HCT116 (cell line): ENCODE measurements around the gene TFF1.

Experiments
- ATF3 ChIP-seq: IDR thresholded peaks from 2 replicates; pipeline ENCODE4 v1.6.1; 2012
- CBX3 ChIP-seq: IDR thresholded peaks from 2 replicates; pipeline ENCODE4 v1.6.1; 2012; ENCODE audit warnings: low read depth
- CTCF ChIP-seq, 3 experiments: fragments of 200-600 bp in 1 of 3; sonication (generic) in 1 of 3; IDR thresholded peaks in 2 of 3; conservative IDR thresholded peaks in 1 of 3; 2 replicates each; pipeline ENCODE4 v1.5.1; 2012 to 2017; ENCODE audit warnings: low read depth in 2 of 3, low read length in 2 of 3, antibody characterized with exemption in 1 of 3, borderline replicate concordance in 1 of 3, control low read depth in 1 of 3, mild to moderate bottlenecking in 1 of 3, mixed read lengths in 1 of 3, mixed run types in 1 of 3, moderate library complexity in 1 of 3; ENCODE audit not compliant: insufficient read depth in 1 of 3
- EZH2 ChIP-seq: fragments of 200-600 bp; sonication (generic); IDR thresholded peaks from 2 replicates; pipeline ENCODE4 v1.6.1; 2017; ENCODE audit warnings: antibody characterized with exemption, mixed run types
- POLR2A ChIP-seq: IDR thresholded peaks from 2 replicates; pipeline ENCODE4 v1.7.0; 2011; ENCODE audit warnings: borderline replicate concordance; ENCODE audit not compliant: insufficient read depth, insufficient read length; ENCODE audit errors: extremely low read depth
- POLR2AphosphoS5 ChIP-seq: IDR thresholded peaks from 2 replicates; pipeline ENCODE4 v1.6.1; 2011; ENCODE audit warnings: mild to moderate bottlenecking, low read depth, low read length, moderate library complexity
- SIN3A ChIP-seq: IDR thresholded peaks from 2 replicates; pipeline ENCODE4 v1.6.1; 2012; ENCODE audit warnings: low read depth
- ZFX ChIP-seq: fragments of 450-650 bp; IDR thresholded peaks from 2 replicates; pipeline ENCODE4 v1.6.1; 2017

GRCh38 chr21:42319851-42320572, 46.3 kb downstream of the TFF1 start:
- TF ChIP-seq CBX3 (no peak), POLR2A (no peak), CTCF (IDR thresholded peaks at IDR 0.05 in 2 of 3, conservative IDR thresholded peaks at IDR 0.05 in 1 of 3; ENCODE audit: borderline replicate concordance in 1 of 3, insufficient read depth in 1 of 3, low read depth in 2 of 3, low read length in 2 of 3) (no peak), POLR2AphosphoS5 (no peak), SIN3A (no peak), ZFX (no peak), ATF3 (no peak), EZH2 (no peak)
